ENCODE measurements around the gene SPATA1. TPM values are rescaled to one million over a fixed set of nuclear protein-coding genes. Genes with fewer than 3 reads are reported as not detected.

Gene SPATA1
- polyA plus RNA-seq, 3 donors, result 0.40 to 1.9 (median 0.43) TPM

DNA sequence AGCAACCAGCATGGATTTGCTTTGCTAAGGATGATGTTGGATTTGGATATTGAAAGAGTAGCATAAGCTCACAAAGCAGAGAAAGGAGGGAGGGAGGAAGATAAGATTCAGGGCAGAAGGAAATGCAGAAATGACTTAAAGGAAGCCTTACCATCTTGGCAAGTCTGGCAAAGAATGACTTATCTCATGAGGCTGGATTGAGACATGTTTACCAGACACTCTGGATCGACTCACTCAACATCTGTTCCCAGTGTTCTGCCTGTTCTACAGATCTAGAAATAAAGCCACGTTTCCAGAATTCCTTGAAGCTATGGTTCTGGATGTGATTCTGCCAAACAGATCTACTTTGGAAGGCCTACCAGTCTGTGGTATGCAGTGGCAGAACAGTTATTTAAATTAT, 106.8 kb downstream of the SPATA1 start:
- no peak overlapping the region for H2AFZ ChIP-seq (ENCODE audit: insufficient read depth, low read depth, low read length, poor library complexity, severe bottlenecking)
- peaks cover 0 to 5% of the 10 kb centered on the region in 2 donors for H3K4me1 ChIP-seq (ENCODE audit: control insufficient read depth in 1 of 2, insufficient read depth in 2 of 2, low read length in 2 of 2)
- intact Hi-C loops (cut with micrococcal nuclease), result no loop called here
- Mint-ChIP-seq H3K27ac (no peak overlapping the region), H3K9me3 (peaks cover 20 to 38% (median 32%) of the 10 kb centered on the region in 7 donors), H3K27me3 (ENCODE audit: low read depth in 3 of 3) (peaks cover 0 to 4% (median 0%) of the 10 kb centered on the region in 3 donors), H3K36me3 (no peaks in the 10 kb centered on the region), H3K4me1 (peaks cover 8% of the 10 kb centered on the region), H3K4me3 (no peak overlapping the region)
- no peak overlapping the region for H3K27ac ChIP-seq (ENCODE audit: low read depth in 1 of 2, low read length in 2 of 2)
- H3K4me2 ChIP-seq (replicated peaks; ENCODE audit: extremely low read depth, low read length, poor library complexity, severe bottlenecking), result no peak overlapping the region
- 100% methylated on average over 1 of the region's 2 CpGs for WGBS (ENCODE audit: insufficient coverage)
- H3K9me3 ChIP-seq (replicated peaks in 1 of 2; ENCODE audit: control insufficient read depth in 1 of 2, insufficient read depth in 1 of 2, low read length in 2 of 2), result peaks cover 26 to 31% of the 10 kb centered on the region in 2 donors
- no peak overlapping the region for H3K9ac ChIP-seq (ENCODE audit: insufficient read depth, low read length, poor library complexity, severe bottlenecking)
- H3K79me2 ChIP-seq (ENCODE audit: insufficient read depth, low read length), result no peaks in the 10 kb centered on the region
- no peaks in the 10 kb centered on the region for H3K36me3 ChIP-seq (replicated peaks in 1 of 2; ENCODE audit: control insufficient read depth in 1 of 2, insufficient read depth in 2 of 2, low read length in 2 of 2)
- H3K4me3 ChIP-seq (replicated peaks in 1 of 3; ENCODE audit: low read depth in 2 of 3, low read length in 3 of 3), result no peak overlapping the region
- no peak for DNase-seq
- no peaks in the 10 kb centered on the region for H4K20me1 ChIP-seq (ENCODE audit: insufficient read depth, low read length)
- H3K27me3 ChIP-seq (ENCODE audit: control insufficient read depth in 2 of 2, insufficient read depth in 2 of 2, low read length in 2 of 2), result no peaks in the 10 kb centered on the region
- TF ChIP-seq, protein P1, sequence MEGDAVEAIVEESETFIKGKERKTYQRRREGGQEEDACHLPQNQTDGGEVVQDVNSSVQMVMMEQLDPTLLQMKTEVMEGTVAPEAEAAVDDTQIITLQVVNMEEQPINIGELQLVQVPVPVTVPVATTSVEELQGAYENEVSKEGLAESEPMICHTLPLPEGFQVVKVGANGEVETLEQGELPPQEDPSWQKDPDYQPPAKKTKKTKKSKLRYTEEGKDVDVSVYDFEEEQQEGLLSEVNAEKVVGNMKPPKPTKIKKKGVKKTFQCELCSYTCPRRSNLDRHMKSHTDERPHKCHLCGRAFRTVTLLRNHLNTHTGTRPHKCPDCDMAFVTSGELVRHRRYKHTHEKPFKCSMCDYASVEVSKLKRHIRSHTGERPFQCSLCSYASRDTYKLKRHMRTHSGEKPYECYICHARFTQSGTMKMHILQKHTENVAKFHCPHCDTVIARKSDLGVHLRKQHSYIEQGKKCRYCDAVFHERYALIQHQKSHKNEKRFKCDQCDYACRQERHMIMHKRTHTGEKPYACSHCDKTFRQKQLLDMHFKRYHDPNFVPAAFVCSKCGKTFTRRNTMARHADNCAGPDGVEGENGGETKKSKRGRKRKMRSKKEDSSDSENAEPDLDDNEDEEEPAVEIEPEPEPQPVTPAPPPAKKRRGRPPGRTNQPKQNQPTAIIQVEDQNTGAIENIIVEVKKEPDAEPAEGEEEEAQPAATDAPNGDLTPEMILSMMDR (IDR thresholded peaks at IDR 0.05), result no peak

DNA sequence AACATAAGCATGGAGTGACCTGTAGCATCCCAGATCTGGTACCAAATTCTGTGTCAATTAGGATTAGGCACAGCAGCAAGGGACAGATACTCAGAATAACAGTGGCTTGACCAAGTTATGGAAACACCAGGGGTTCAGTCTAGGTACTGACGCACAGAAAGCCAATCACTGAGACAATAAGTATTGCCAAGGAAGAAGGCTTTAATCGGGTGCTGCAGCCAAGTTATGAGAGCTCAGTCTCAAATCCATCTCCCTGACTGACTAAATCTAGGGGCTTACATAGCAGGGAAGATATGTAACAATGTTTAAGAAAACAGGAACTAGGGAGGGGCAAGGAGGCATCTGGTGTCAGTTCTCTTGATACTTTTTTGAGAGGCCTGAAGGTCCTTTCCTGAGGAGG, 107.7 kb downstream of the SPATA1 start:
- Mint-ChIP-seq H3K4me3 (no peak overlapping the region), H3K36me3 (no peaks in the 10 kb centered on the region), H3K27me3 (ENCODE audit: low read depth in 3 of 3) (peaks cover 0 to 4% (median 0%) of the 10 kb centered on the region in 3 donors), H3K4me1 (peaks cover 8% of the 10 kb centered on the region), H3K9me3 (peaks cover 20 to 38% (median 31%) of the 10 kb centered on the region in 7 donors), H3K27ac (no peak overlapping the region)
- Histone ChIP-seq H3K9ac (ENCODE audit: insufficient read depth, low read length, poor library complexity, severe bottlenecking) (no peak overlapping the region), H2AFZ (ENCODE audit: insufficient read depth, low read depth, low read length, poor library complexity, severe bottlenecking) (no peak overlapping the region), H3K4me3 (replicated peaks in 1 of 3; ENCODE audit: low read depth in 2 of 3, low read length in 3 of 3) (no peak overlapping the region), H4K20me1 (ENCODE audit: insufficient read depth, low read length) (no peaks in the 10 kb centered on the region), H3K36me3 (replicated peaks in 1 of 2; ENCODE audit: control insufficient read depth in 1 of 2, insufficient read depth in 2 of 2, low read length in 2 of 2) (no peaks in the 10 kb centered on the region), H3K4me1 (ENCODE audit: control insufficient read depth in 1 of 2, insufficient read depth in 2 of 2, low read length in 2 of 2) (peaks cover 0 to 5% of the 10 kb centered on the region in 2 donors), H3K79me2 (ENCODE audit: insufficient read depth, low read length) (no peaks in the 10 kb centered on the region), H3K27ac (ENCODE audit: low read depth in 1 of 2, low read length in 2 of 2) (no peak overlapping the region), H3K4me2 (replicated peaks; ENCODE audit: extremely low read depth, low read length, poor library complexity, severe bottlenecking) (no peak overlapping the region), H3K27me3 (ENCODE audit: control insufficient read depth in 2 of 2, insufficient read depth in 2 of 2, low read length in 2 of 2) (no peaks in the 10 kb centered on the region), H3K9me3 (replicated peaks in 1 of 2; ENCODE audit: control insufficient read depth in 1 of 2, insufficient read depth in 1 of 2, low read length in 2 of 2) (peaks cover 26 to 31% of the 10 kb centered on the region in 2 donors)
- WGBS (ENCODE audit: insufficient coverage), result 100% methylated on average over 2 of the region's 2 CpGs
- TF ChIP-seq, protein P1 (IDR thresholded peaks at IDR 0.05), result no peak
- intact Hi-C loops (cut with micrococcal nuclease), result no loop called here
- DNase-seq, result no peak
